GM20000 (cell line): ENCODE data around the gene CCDC85C.

Experiments used
- DNase-seq: peaks from one replicate; pipeline ENCODE4 v3.0.0; 2012; ENCODE audit warnings: low spot score
- CTCF ChIP-seq: IDR thresholded peaks from 2 replicates; pipeline ENCODE4 v1.5.1; 2012; ENCODE audit warnings: mild to moderate bottlenecking, control low read depth; ENCODE audit errors: extremely low read depth, missing control alignments

CCDC85C gene

GRCh38 chr14:99538275-99538674 is 65.7 kb downstream of the CCDC85C start:
- no peak for TF ChIP-seq CTCF
- DNase-seq: no peak

- no peak for DNase-seq
Observed at GRCh38 chr14:99537399-99537798, 66.6 kb downstream of the CCDC85C start.

GRCh38 chr14:99535908-99536778 is 67.9 kb downstream of the CCDC85C start:
- no peak for DNase-seq
- TF ChIP-seq CTCF: no peak

More at GRCh38 chr14:99537399-99537798, 66.6 kb downstream of the CCDC85C start:
- TF ChIP-seq CTCF: peak; percentile 8

GRCh38 chr14:99535448-99535847 is 68.6 kb downstream of the CCDC85C start:
- DNase-seq: no peak
- TF ChIP-seq CTCF: no peak

GRCh38 chr14:99534863-99535262 is 69.1 kb downstream of the CCDC85C start:
- DNase-seq: no peak
- no peak for TF ChIP-seq CTCF

GRCh38 chr14:99534333-99534732 is 69.7 kb downstream of the CCDC85C start:
- DNase-seq: no peak
- TF ChIP-seq CTCF: no peak

- no peak for TF ChIP-seq CTCF
Observed at GRCh38 chr14:99532310-99532709, 71.7 kb downstream of the CCDC85C start.

More at GRCh38 chr14:99532310-99532709, 71.7 kb downstream of the CCDC85C start:
- no peak for DNase-seq
